Tibial nerve (tissue), 4 donors: ENCODE results near the gene ZFHX2. TPM values are rescaled to one million over a fixed set of nuclear protein-coding genes. Genes with fewer than 3 reads are reported as not detected.

ENCODE experiments used
- DNase-seq, 2 donors: peaks; one replicate each; pipeline ENCODE4 v3.0.0-alpha.2; 2019; ENCODE audit warnings: low spot score in 2 of 2
- H3K27ac ChIP-seq, 4 donors: fragments of 200-600 bp; sonication (generic) in 3 of 4; one replicate each; pipeline ENCODE4 v1.5.1; 2017 to 2019; ENCODE audit warnings: mild to moderate bottlenecking in 1 of 4
- H3K27me3 ChIP-seq, 2 donors: fragments of 200-600 bp; sonication (generic) in 1 of 2; one replicate each; pipeline versions ENCODE4 v1.5.1 to v1.6.0; 2017 to 2019
- H3K36me3 ChIP-seq, 3 donors: fragments of 200-600 bp; sonication (generic); one replicate each; pipeline ENCODE4 v1.5.1; 2018 to 2019
- H3K4me1 ChIP-seq, 4 donors: fragments of 200-600 bp; sonication (generic) in 3 of 4; one replicate each; pipeline ENCODE4 v1.5.1; 2017 to 2019
- H3K4me3 ChIP-seq, 4 donors: fragments of 200-600 bp; sonication (generic) in 3 of 4; one replicate each; pipeline ENCODE4 v1.5.1; 2017 to 2019; ENCODE audit warnings: mild to moderate bottlenecking in 1 of 4, moderate library complexity in 1 of 4
- H3K9me3 ChIP-seq, 4 donors: fragments of 200-600 bp; sonication (generic) in 3 of 4; one replicate each; pipeline ENCODE4 v1.5.1; 2017 to 2019
- EP300 ChIP-seq, 2 donors: sonication (generic); formaldehyde crosslinking; IDR thresholded peaks; one replicate each; pipeline ENCODE4 v1.6.1; 2017; ENCODE audit warnings: antibody characterized with exemption in 2 of 2, mild to moderate bottlenecking in 1 of 2
- POLR2A ChIP-seq, 2 donors: fragments of 450-650 bp; IDR thresholded peaks; one replicate each; pipeline ENCODE4 v1.6.1; 2017; ENCODE audit warnings: antibody characterized with exemption in 2 of 2, mild to moderate bottlenecking in 2 of 2, moderate library complexity in 2 of 2
- WGBS, 2 donors: methylation state at CpG; one replicate each; pipeline ENCODE4 v1.1.5; 2018; 5-methylcytosine and 5-hydroxymethylcytosine counted together
- total RNA-seq, 4 donors: library from RNA; depleted of rRNA; stranded (reverse); fragments of >200 nt; gene quantifications; one replicate each; pipeline ENCODE4 v1.1.0, GENCODE V29; 2016
- TF ChIP-seq, protein P1 (sequence below), 5 experiments: fragments of 200-600 bp in 3 of 5; fragments of 450-650 bp in 2 of 5; sonication (generic) in 3 of 5; IDR thresholded peaks; one replicate each; pipeline ENCODE4 v1.5.1; 2016 to 2019; ENCODE audit warnings: antibody characterized with exemption in 5 of 5, mild to moderate bottlenecking in 3 of 5, moderate library complexity in 2 of 5

ZFHX2 gene
- total RNA-seq, 4 donors from 2014 or later, result 2.1 to 3.9 (median 2.6) TPM

- Histone ChIP-seq H3K27me3 (no peaks in the 10 kb centered on the region), H3K4me3 (no peak overlapping the region), H3K4me1 (peaks cover 0 to 5% (median 0%) of the 10 kb centered on the region in 4 donors), H3K27ac (no peak overlapping the region), H3K36me3 (peaks cover 0 to 63% (median 0%) of the 10 kb centered on the region in 3 donors), H3K9me3 (no peaks in the 10 kb centered on the region)
- 90 to 92% methylated on average over 15 to 16 of the region's 16 CpGs for WGBS, 2 donors
- no peak for DNase-seq
- no peak for TF ChIP-seq EP300 (IDR thresholded peaks at IDR 0.05)
- no peak for TF ChIP-seq POLR2A (IDR thresholded peaks at IDR 0.05)
- TF ChIP-seq, protein P1, sequence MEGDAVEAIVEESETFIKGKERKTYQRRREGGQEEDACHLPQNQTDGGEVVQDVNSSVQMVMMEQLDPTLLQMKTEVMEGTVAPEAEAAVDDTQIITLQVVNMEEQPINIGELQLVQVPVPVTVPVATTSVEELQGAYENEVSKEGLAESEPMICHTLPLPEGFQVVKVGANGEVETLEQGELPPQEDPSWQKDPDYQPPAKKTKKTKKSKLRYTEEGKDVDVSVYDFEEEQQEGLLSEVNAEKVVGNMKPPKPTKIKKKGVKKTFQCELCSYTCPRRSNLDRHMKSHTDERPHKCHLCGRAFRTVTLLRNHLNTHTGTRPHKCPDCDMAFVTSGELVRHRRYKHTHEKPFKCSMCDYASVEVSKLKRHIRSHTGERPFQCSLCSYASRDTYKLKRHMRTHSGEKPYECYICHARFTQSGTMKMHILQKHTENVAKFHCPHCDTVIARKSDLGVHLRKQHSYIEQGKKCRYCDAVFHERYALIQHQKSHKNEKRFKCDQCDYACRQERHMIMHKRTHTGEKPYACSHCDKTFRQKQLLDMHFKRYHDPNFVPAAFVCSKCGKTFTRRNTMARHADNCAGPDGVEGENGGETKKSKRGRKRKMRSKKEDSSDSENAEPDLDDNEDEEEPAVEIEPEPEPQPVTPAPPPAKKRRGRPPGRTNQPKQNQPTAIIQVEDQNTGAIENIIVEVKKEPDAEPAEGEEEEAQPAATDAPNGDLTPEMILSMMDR (IDR thresholded peaks at IDR 0.05), result no peak
Measured at GRCh38 chr14:23523229-23524016, 28.1 kb downstream of the ZFHX2 start.

DNA sequence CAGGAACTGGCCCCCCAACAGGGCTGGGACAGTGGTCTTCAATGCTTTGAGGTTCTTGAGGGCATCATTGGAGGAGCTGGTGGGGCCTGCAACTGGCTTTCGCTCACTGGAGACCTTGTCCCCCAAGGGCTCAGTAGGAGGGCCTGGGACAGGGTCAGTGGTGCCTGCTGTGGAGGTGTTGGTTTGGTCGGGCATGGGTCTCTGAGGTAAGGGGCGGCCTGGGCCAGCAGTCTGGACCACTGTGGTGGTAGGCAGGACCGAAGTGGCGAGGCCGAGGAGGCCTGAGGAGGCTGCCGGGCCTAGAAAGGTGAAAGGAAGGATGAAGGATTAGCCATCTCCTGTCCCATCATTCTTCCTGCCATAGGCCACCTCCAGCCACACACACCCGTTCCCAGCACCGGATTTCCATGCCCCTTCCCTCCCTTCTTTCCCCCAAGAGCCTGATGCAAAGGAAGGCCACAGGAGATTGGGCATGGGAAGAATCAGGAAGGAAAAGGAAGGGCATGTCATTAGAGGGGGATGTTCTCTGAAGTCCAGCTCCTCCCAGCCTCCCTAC is 28.8 kb downstream of the ZFHX2 start:
- TF ChIP-seq, protein P1 (IDR thresholded peaks at IDR 0.05), result no peak
- TF ChIP-seq POLR2A (IDR thresholded peaks at IDR 0.05), result no peak
- no peak for TF ChIP-seq EP300 (IDR thresholded peaks at IDR 0.05)
- Histone ChIP-seq H3K27me3 (no peaks in the 10 kb centered on the region), H3K4me1 (no peaks in the 10 kb centered on the region), H3K9me3 (no peaks in the 10 kb centered on the region), H3K27ac (no peak overlapping the region), H3K4me3 (no peak overlapping the region), H3K36me3 (peaks cover 0 to 63% (median 0%) of the 10 kb centered on the region in 3 donors)
- DNase-seq, result no peak
- WGBS, 2 donors, result 87 to 90% methylated on average over 9 of the region's 9 CpGs

DNA sequence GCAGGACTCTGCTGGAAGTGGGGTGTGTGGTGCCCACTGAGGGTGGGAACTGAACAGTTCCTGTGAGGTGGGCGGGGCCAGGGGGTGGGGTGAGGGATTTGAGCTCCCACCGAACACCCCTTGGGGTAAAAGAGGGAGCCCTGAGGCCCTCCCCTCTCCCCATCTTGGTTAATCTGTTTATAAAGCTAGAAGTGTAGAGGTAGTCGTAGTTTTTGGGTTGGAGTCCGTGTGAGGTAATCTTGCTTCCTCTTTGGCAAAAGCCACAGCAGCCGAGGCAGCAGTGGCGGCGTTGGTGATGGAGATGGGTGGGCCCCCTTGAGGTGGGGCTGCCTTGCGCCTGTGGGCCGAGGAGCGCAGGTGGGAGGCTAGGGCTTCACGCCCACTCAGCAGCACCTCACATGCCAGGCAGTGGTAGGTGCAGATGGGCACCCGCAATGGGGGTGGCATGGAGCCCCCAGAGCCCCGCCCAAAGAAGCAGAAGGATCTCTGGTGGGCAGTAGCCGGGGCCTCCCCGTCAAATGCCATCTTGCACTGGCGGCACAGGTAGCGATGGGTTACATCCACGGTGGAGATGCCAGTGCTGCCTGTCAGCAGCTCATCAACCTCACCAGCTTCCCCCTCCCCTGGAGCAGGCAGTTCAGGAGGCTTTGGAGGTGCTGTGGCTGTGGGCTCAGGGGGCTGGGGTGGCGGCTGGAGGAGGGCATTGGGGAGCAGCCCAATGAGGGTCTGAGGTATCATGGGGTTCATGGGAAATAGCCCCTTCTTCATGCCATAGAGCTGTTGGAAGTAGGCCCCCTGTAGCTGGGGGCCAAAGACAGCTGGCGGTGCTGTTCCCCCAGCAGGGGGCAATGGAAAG is 29.6 kb downstream of the ZFHX2 start:
- Histone ChIP-seq H3K4me3 (no peak overlapping the region), H3K27me3 (no peaks in the 10 kb centered on the region), H3K36me3 (peaks cover 0 to 57% (median 0%) of the 10 kb centered on the region in 3 donors), H3K9me3 (no peaks in the 10 kb centered on the region), H3K4me1 (no peaks in the 10 kb centered on the region), H3K27ac (no peak overlapping the region)
- 83 to 87% methylated on average over 16 to 19 of the region's 20 CpGs for WGBS, 2 donors
- TF ChIP-seq, protein P1 (IDR thresholded peaks at IDR 0.05), result no peak
- TF ChIP-seq EP300 (IDR thresholded peaks at IDR 0.05) (no peak), POLR2A (IDR thresholded peaks at IDR 0.05) (no peak)
- DNase-seq, result no peak

- 77 to 80% methylated on average over 14 of the region's 14 CpGs for WGBS, 2 donors
- Histone ChIP-seq H3K36me3 (peaks cover 0 to 47% (median 0%) of the 10 kb centered on the region in 3 donors), H3K27me3 (no peaks in the 10 kb centered on the region), H3K27ac (no peak overlapping the region), H3K9me3 (no peaks in the 10 kb centered on the region), H3K4me1 (no peaks in the 10 kb centered on the region), H3K4me3 (no peak overlapping the region)
- TF ChIP-seq POLR2A (IDR thresholded peaks at IDR 0.05) (no peak), EP300 (IDR thresholded peaks at IDR 0.05) (no peak)
- TF ChIP-seq, protein P1 (IDR thresholded peaks at IDR 0.05), result no peak
- no peak for DNase-seq
Measured at GRCh38 chr14:23520899-23521533, 30.5 kb downstream of the ZFHX2 start.
